HepG2 (cell line): ENCODE measurements around the gene PPP1R15B. TPM values are rescaled to one million over a fixed set of nuclear protein-coding genes. Genes with fewer than 3 reads are reported as not detected.

ENCODE experiments used
- ATF7 ChIP-seq, 2 experiments: fragments of 450-650 bp in 1 of 2; sonication (generic) in 1 of 2; formaldehyde crosslinking in 1 of 2; IDR thresholded peaks; 2 replicates each; pipeline versions ENCODE4 v1.4.0 to v1.6.1; 2016 to 2020; ENCODE audit warnings: antibody characterized with exemption in 1 of 2, mild to moderate bottlenecking in 1 of 2, missing genetic modification reagents in 1 of 2
- KDM6A ChIP-seq: IDR thresholded peaks from 2 replicates; pipeline ENCODE4 v1.6.1; 2016; ENCODE audit warnings: low read depth
- MIER3 ChIP-seq: IDR thresholded peaks from 2 replicates; pipeline ENCODE4 v1.6.1; 2016; ENCODE audit warnings: missing compliant biosample characterization, borderline replicate concordance
- PHF20 ChIP-seq: sonication (generic); formaldehyde crosslinking; IDR thresholded peaks from 2 replicates; pipeline ENCODE4 v1.5.0; 2020; ENCODE audit warnings: mild to moderate bottlenecking, missing genetic modification reagents
- PLSCR1 ChIP-seq: sonication (generic); formaldehyde crosslinking; IDR thresholded peaks from 2 replicates; pipeline ENCODE4 v1.5.0; 2020; ENCODE audit warnings: missing genetic modification reagents, mild to moderate bottlenecking, borderline replicate concordance
- SMAD3 ChIP-seq: sonication (generic); formaldehyde crosslinking; IDR thresholded peaks from 2 replicates; pipeline ENCODE4 v1.4.0; 2020; ENCODE audit warnings: missing genetic modification reagents
- TBP ChIP-seq: sonication (generic); formaldehyde crosslinking; IDR thresholded peaks from 2 replicates; pipeline ENCODE4 v1.5.0; 2020; ENCODE audit warnings: missing genetic modification reagents
- TERF1 ChIP-seq: sonication (generic); formaldehyde crosslinking; IDR thresholded peaks from 2 replicates; pipeline ENCODE4 v1.8.0; 2022; ENCODE audit warnings: mild to moderate bottlenecking, missing genetic modification reagents, moderate library complexity
- TP53 ChIP-seq: sonication (generic); formaldehyde crosslinking; conservative IDR thresholded peaks from 2 replicates; pipeline ENCODE4 v1.4.0; 2020; ENCODE audit warnings: missing genetic modification reagents
- UBTF ChIP-seq: sonication (generic); formaldehyde crosslinking; IDR thresholded peaks from 2 replicates; pipeline ENCODE4 v1.4.0; 2020; ENCODE audit warnings: mild to moderate bottlenecking, missing genetic modification reagents
- ZNF12 ChIP-seq: sonication (generic); formaldehyde crosslinking; IDR thresholded peaks from 2 replicates; pipeline ENCODE4 v1.5.0; 2020; ENCODE audit warnings: missing genetic modification reagents
- ZNF260 ChIP-seq: sonication (generic); formaldehyde crosslinking; IDR thresholded peaks from 2 replicates; pipeline ENCODE4 v1.4.0; 2020; ENCODE audit warnings: missing genetic modification reagents, low read depth, mild to moderate bottlenecking, borderline replicate concordance
- ZNF318 ChIP-seq: sonication (generic); formaldehyde crosslinking; IDR thresholded peaks from 2 replicates; pipeline ENCODE4 v1.4.0; 2020; ENCODE audit warnings: mild to moderate bottlenecking, missing genetic modification reagents
- ZNF34 ChIP-seq: sonication (generic); formaldehyde crosslinking; IDR thresholded peaks from 2 replicates; pipeline ENCODE4 v1.4.0; 2020; ENCODE audit warnings: mild to moderate bottlenecking, missing genetic modification reagents, borderline replicate concordance
- polyA plus RNA-seq, 8 experiments: library from polyadenylated mRNA; depleted of rRNA in 3 of 8; stranded (reverse) in 7 of 8; unstranded in 1 of 8; fragments of >200 nt; fragmentation: Illumina TruSeq in 4 of 8; extraction: Trizol in 4 of 8; gene quantifications; 2 replicates each; pipeline versions ENCODE4 v1.2.1 to v1.2.3, GENCODE V29; 2011 to 2016; ENCODE audit warnings: low read depth in 4 of 8, missing spikeins in 1 of 8, mixed read lengths in 1 of 8; ENCODE audit not compliant: insufficient read depth in 1 of 8
- total RNA-seq, 5 experiments: library from RNA; depleted of rRNA; stranded (reverse); fragments of >200 nt; fragmentation: Illumina TruSeq; extraction: Trizol; gene quantifications; 2 replicates each; pipeline ENCODE4 v1.2.3, GENCODE V29; 2016; ENCODE audit warnings: low read depth in 1 of 5
- TF ChIP-seq, protein P1 (sequence below): IDR thresholded peaks from 2 replicates; pipeline ENCODE4 v1.6.1; 2016

The PPP1R15B gene
- total and polyA plus RNA-seq, 2 of the 13 experiments (the other 11 are each of a cell fraction or from before 2014, with no cell fraction given): 13.4 to 23.8 TPM

DNA sequence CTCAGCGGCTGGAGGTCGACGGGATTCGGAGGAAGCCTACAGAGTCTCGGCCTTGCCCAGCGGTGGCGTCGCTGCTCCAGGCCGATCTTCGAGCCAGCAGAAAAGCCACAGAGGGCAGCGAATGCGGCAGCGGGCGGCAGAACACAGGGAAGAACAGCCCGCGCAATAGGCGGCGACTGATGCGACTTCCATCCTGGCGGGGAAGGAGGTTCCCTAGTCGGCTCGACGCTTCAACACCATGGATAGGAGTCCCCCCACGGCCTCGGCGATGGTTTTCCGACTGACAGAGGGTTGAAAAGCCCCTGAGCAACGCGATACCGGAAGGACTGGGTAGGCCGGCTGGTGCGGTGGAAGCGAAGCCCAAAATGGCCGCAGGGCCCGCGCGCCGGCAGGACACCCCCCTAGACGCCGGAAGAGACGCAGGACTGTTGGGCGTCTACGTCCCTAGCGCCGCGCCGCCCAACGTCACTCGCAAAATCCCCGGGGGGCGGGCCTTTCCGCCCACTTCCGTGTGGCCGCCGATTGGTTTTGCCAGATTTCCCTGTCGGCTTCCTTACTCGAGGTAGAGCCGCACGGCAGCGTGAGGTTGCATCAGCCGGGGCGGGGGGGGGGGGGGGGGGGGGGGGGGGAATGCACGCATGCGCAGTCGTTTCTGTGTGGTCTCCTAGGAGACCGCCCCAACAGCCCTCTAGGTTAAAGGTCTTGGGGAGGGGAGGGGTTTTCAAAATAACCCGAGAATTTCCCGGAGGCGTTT, at the start of gene PPP1R15B (continued):
- TF ChIP-seq ZNF318 (CRISPR knock-in tag): peak; percentile 41; the same call in 1 of the 2 replicates
- TF ChIP-seq KDM6A (CRISPR knock-in tag): no peak
- no peak for TF ChIP-seq ZNF12 (CRISPR knock-in tag)
- peak; percentile 46; the same call in 1 of the 2 replicates for TF ChIP-seq TP53 (CRISPR knock-in tag)
- no peak for TF ChIP-seq MIER3 (CRISPR knock-in tag)
- no peak for TF ChIP-seq ATF7 (IDR thresholded peaks at IDR 0.05)
- TF ChIP-seq ATF7 (CRISPR knock-in tag; IDR thresholded peaks at IDR 0.05): no peak
- peak; percentile 34; the same call in 1 of the 2 replicates for TF ChIP-seq ZNF34 (CRISPR knock-in tag)
- TF ChIP-seq PLSCR1 (CRISPR knock-in tag): no peak
- TF ChIP-seq PHF20 (CRISPR knock-in tag): peak; percentile 73
- TF ChIP-seq, protein P1, sequence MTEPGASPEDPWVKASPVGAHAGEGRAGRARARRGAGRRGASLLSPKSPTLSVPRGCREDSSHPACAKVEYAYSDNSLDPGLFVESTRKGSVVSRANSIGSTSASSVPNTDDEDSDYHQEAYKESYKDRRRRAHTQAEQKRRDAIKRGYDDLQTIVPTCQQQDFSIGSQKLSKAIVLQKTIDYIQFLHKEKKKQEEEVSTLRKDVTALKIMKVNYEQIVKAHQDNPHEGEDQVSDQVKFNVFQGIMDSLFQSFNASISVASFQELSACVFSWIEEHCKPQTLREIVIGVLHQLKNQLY: no peak
- TF ChIP-seq TERF1 (CRISPR knock-in tag): no peak
- no peak for TF ChIP-seq SMAD3
- no peak for TF ChIP-seq ZNF260 (CRISPR knock-in tag)
- TF ChIP-seq UBTF: peak; percentile 88
- no peak for TF ChIP-seq TBP (CRISPR knock-in tag)
